WTC11 (cell line): ENCODE measurements around the gene LSM4. TPM values are rescaled to one million over a fixed set of nuclear protein-coding genes. Genes with fewer than 3 reads are reported as not detected.
A peak's percentile ranks its signal among the peaks of the same experiment; 100 is the strongest.

Experiments used
- ATAC-seq: fragments of 200-7000 bp; cut with Tn5 transposase; 2 replicates; pipeline ENCODE4 v1.10.0; 2021; ENCODE audit warnings: mild to moderate bottlenecking, moderate library complexity
- CTCF ChIA-PET: fragments of 300-600 bp; sonication (Branson Sonifier 250); formaldehyde crosslinking; loops from one replicate; lab custom pipeline; 2021; ENCODE audit warnings: antibody characterized with exemption; lab: Charles Lee
- POLR2A ChIA-PET: fragments of 350-600 bp; sonication (Branson Sonifier 250); formaldehyde crosslinking; loops from one replicate; lab custom pipeline; 2021; ENCODE audit warnings: antibody characterized with exemption; lab: Charles Lee
- DNase-seq: peaks from one replicate; pipeline ENCODE4 v3.0.0; 2021; ENCODE audit warnings: low spot score
- H3K27ac Mint-ChIP-seq: 2 replicates; pipeline ENCODE4 v1.8.0; 2021; ENCODE audit warnings: mixed read lengths
- H3K27me3 Mint-ChIP-seq: 2 replicates; pipeline ENCODE4 v1.8.0; 2021; ENCODE audit warnings: low read depth, mild to moderate bottlenecking, moderate library complexity, mixed read lengths
- H3K36me3 Mint-ChIP-seq: 2 replicates; pipeline ENCODE4 v1.8.0; 2021; ENCODE audit warnings: mixed read lengths
- H3K4me1 Mint-ChIP-seq: 2 replicates; pipeline ENCODE4 v1.8.0; 2022; ENCODE audit warnings: mixed read lengths
- H3K4me3 Mint-ChIP-seq: 2 replicates; pipeline ENCODE4 v1.8.0; 2021; ENCODE audit warnings: mild to moderate bottlenecking, moderate library complexity, mixed read lengths
- H3K9me3 Mint-ChIP-seq: 2 replicates; pipeline ENCODE4 v1.8.0; 2021; ENCODE audit warnings: mixed read lengths
- ATF1 ChIP-seq: sonication (generic); formaldehyde crosslinking; IDR thresholded peaks from 2 replicates; pipeline ENCODE4 v1.8.1; 2023; ENCODE audit warnings: mild to moderate bottlenecking, moderate library complexity, missing genetic modification reagents
- EMX1 ChIP-seq: fragments of 250-450 bp; sonication (Bioruptor Pico); IDR thresholded peaks from 2 replicates; pipeline ENCODE4 v1.8.0; 2021; ENCODE audit warnings: mild to moderate bottlenecking
- GABPB1 ChIP-seq: sonication (generic); formaldehyde crosslinking; IDR thresholded peaks from 2 replicates; pipeline ENCODE4 v1.8.1; 2023; ENCODE audit warnings: mild to moderate bottlenecking, missing genetic modification reagents
- GRHL2 ChIP-seq: fragments of 250-450 bp; sonication (Bioruptor Pico); IDR thresholded peaks from 2 replicates; pipeline ENCODE4 v1.8.0; 2022; ENCODE audit warnings: mild to moderate bottlenecking, moderate library complexity; ENCODE audit not compliant: insufficient replicate concordance, severe bottlenecking
- KAT7 ChIP-seq: sonication (generic); formaldehyde crosslinking; IDR thresholded peaks from 2 replicates; pipeline ENCODE4 v1.8.1; 2023; ENCODE audit warnings: missing genetic modification reagents, mild to moderate bottlenecking, borderline replicate concordance
- MYBL2 ChIP-seq: sonication (generic); formaldehyde crosslinking; IDR thresholded peaks from 2 replicates; pipeline ENCODE4 v1.8.1; 2023; ENCODE audit warnings: mild to moderate bottlenecking, moderate library complexity, missing genetic modification reagents
- NFYB ChIP-seq: sonication (generic); formaldehyde crosslinking; conservative IDR thresholded peaks from 2 replicates; pipeline ENCODE4 v1.8.0; 2022; ENCODE audit warnings: low read depth, missing genetic modification reagents
- RORB ChIP-seq: fragments of 250-450 bp; sonication (Bioruptor Pico); IDR thresholded peaks from 2 replicates; pipeline ENCODE4 v1.9.0; 2021; ENCODE audit warnings: mild to moderate bottlenecking
- ZBTB21 ChIP-seq: sonication (generic); formaldehyde crosslinking; IDR thresholded peaks from 2 replicates; pipeline ENCODE4 v1.8.1; 2023; ENCODE audit warnings: mild to moderate bottlenecking, missing genetic modification reagents, borderline replicate concordance
- ZNF219 ChIP-seq: sonication (generic); formaldehyde crosslinking; IDR thresholded peaks from 2 replicates; pipeline ENCODE4 v1.8.0; 2023; ENCODE audit warnings: missing genetic modification reagents, mild to moderate bottlenecking, borderline replicate concordance
- ZNF263 ChIP-seq: sonication (generic); formaldehyde crosslinking; IDR thresholded peaks from 2 replicates; pipeline ENCODE4 v1.8.1; 2022; ENCODE audit warnings: low read depth, mild to moderate bottlenecking, moderate library complexity, missing genetic modification reagents
- ZNF317 ChIP-seq: sonication (generic); formaldehyde crosslinking; IDR thresholded peaks from 2 replicates; pipeline ENCODE4 v1.8.1; 2023; ENCODE audit warnings: low read depth, mild to moderate bottlenecking, moderate library complexity, missing genetic modification reagents, borderline replicate concordance
- ZNF416 ChIP-seq: fragments of 250-450 bp; sonication (Bioruptor Pico); IDR thresholded peaks from 2 replicates; pipeline ENCODE4 v1.9.0; 2021; ENCODE audit warnings: mild to moderate bottlenecking, inconsistent platforms
- ZNF423 ChIP-seq: fragments of 250-450 bp; sonication (Bioruptor Pico); IDR thresholded peaks from 2 replicates; pipeline ENCODE4 v2.1.2; 2022; ENCODE audit warnings: mild to moderate bottlenecking, moderate library complexity
- ZNF671 ChIP-seq: fragments of 250-450 bp; sonication (Bioruptor Pico); IDR thresholded peaks from 2 replicates; pipeline ENCODE4 v1.8.0; 2021; ENCODE audit warnings: mild to moderate bottlenecking
- total RNA-seq: library from RNA; stranded (reverse); gene quantifications from 3 replicates; pipeline ENCODE4 v1.2.3, GENCODE V29; 2021
- TF ChIP-seq, protein P1 (sequence below): sonication (generic); formaldehyde crosslinking; conservative IDR thresholded peaks from 2 replicates; pipeline ENCODE4 v1.8.1; 2023; ENCODE audit warnings: mild to moderate bottlenecking, low read depth, missing genetic modification reagents, moderate library complexity
- TF ChIP-seq, protein P2 (sequence below): sonication (generic); formaldehyde crosslinking; IDR thresholded peaks from 2 replicates; pipeline ENCODE4 v1.8.1; 2022; ENCODE audit warnings: low read depth, missing genetic modification reagents, borderline replicate concordance
- TF ChIP-seq, protein P3 (sequence below): fragments of 250-450 bp; sonication (Bioruptor Pico); IDR thresholded peaks from 2 replicates; pipeline ENCODE4 v1.9.0; 2021; ENCODE audit warnings: mild to moderate bottlenecking, borderline replicate concordance
- TF ChIP-seq, protein P4 (sequence below): fragments of 200-600 bp; IDR thresholded peaks from 2 replicates; pipeline ENCODE4 v1.8.0; 2022; ENCODE audit warnings: antibody characterized with exemption
- TF ChIP-seq, protein P5 (sequence below): sonication (generic); formaldehyde crosslinking; IDR thresholded peaks from 2 replicates; pipeline ENCODE4 v1.8.1; 2022; ENCODE audit warnings: low read depth, mild to moderate bottlenecking, moderate library complexity, missing genetic modification reagents, borderline replicate concordance

The LSM4 gene
- total RNA-seq, 1 experiment from 2014 or later: 373 TPM

DNA sequence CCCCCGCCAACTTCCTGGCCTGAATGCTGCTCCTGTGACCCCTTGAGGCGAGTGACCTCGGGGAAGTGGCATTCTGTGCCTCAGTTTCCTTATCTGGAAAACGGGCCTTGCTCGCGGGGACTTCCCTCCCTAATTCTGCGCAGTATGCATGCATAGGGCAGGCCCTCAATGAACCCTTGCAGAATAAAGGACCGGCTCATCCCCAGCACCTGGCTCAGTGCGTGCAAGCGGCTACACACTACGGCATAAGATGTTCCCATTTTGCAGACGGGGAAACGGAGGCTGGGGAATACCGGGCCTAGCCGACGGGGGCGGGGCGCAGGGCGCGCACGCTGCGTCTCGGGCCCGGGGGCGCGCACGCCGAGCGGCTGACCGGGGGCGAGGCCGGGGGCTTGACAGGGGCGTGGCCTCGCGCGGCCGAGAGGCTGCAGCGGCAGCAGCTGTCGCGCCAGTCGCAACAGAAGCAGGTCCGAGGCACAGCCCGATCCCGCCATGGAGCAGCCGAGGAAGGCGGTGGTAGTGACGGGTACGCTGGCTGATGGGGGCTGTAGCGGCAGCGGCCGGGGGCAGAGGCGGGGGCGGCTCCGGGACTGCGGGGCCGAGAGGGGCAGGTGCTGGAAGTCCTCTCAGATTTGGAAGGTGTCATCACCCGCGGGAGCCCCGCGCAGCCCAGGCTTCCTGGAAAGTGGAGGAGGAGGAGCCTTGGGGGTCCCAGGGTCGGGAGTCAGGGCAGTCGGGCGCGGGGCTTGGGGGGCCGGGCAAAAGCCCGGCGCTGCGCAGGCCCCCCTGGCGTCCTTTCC is 17.5 kb upstream of the LSM4 start, which contains the start of gene PGPEP1 (continued):
- TF ChIP-seq KAT7 (CRISPR knock-in tag): peak; percentile 29; the same call in 1 of the 2 replicates
- no peak for TF ChIP-seq RORB (CRISPR knock-in tag)
- TF ChIP-seq ZBTB21 (CRISPR knock-in tag): no peak

DNA sequence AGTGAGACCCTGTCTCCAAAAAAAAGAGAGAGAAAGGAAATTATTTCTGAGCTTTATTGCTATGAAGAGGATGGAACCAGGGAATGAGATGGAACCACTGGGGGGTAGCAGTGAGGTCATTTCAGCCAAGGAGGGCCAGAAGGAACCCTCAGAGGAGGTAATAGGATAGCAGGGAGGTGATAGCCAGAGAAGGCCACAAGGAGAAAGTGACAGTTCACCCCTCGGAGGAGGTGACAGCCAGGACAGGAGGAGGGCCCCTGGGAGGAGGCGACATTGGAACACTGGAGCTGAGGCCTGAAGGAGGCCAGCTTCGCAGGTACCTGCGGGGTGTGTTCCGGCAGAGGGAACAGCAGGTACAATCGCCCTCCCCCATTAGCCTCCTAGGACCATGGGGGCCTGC is 16.8 kb upstream of the LSM4 start:
- ChIA-PET CTCF (interaction anchor here (0.7 to 4.3 kb wide), 27 partner anchors 10 to 250 kb away, joined by 3 to 76 read pairs (median 5); partner anchors contain the start of genes GDF15, IQCN, JUND and LSM4), POLR2A (interaction anchor here (0.6 to 1.5 kb wide), 4 partner anchors 11 to 59 kb away, joined by 3 to 10 read pairs (median 4); partner anchors contain the start of gene JUND)
- H3K27me3 Mint-ChIP-seq: no peaks in the 10 kb centered on the region
- H3K4me1 Mint-ChIP-seq: peaks cover 41% of the 10 kb centered on the region
- ATAC-seq (peak; percentile 47), DNase-seq (peak; percentile 35)
- peak overlapping the region; percentile 60 for H3K4me3 Mint-ChIP-seq
- H3K27ac Mint-ChIP-seq: 0 out of 2 replicates have a peak overlapping the region, but pooled peaks have one; percentile 34
- no peaks in the 10 kb centered on the region for H3K9me3 Mint-ChIP-seq
- TF ChIP-seq ZNF423 (CRISPR knock-in tag) (0 out of 2 replicates have a peak, but pooled peaks have one; percentile 6), MYBL2 (CRISPR knock-in tag) (no peak)
- H3K36me3 Mint-ChIP-seq: no peaks in the 10 kb centered on the region

DNA sequence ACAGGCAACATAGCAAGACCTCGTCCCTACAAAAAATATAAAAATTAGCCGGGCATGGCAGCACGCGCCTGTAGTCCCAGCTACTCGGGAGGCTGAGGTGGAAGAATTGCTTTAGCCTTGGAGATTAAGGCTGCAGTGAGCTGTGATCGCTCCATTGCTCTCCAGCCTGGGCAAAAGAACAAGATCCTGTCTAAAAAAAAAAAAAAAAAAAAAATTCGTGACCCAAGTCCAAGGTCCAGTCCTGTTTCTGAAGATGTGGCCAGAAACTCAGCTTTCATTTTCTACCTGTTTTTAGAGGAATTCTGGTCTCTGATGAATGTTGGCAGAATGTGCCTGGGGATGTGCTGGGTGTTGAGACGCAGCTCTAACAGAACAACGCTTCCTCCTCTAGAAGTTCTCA is 15.7 kb upstream of the LSM4 start:
- Mint-ChIP-seq H3K9me3 (no peaks in the 10 kb centered on the region), H3K27me3 (no peaks in the 10 kb centered on the region), H3K4me3 (no peak overlapping the region), H3K4me1 (peaks cover 30% of the 10 kb centered on the region), H3K36me3 (no peaks in the 10 kb centered on the region), H3K27ac (no peak overlapping the region)
- ChIA-PET CTCF (interaction anchor here (0.7 to 4.3 kb wide), 16 partner anchors 9 to 153 kb away, joined by 3 to 76 read pairs (median 7); partner anchors contain the start of genes GDF15, IQCN, JUND and LSM4), POLR2A (interaction anchor here (1.5 to 1.6 kb wide), 2 partner anchors 57 to 59 kb away, joined by 4 to 10 read pairs; partner anchors contain the start of gene JUND)
- ATAC-seq (no peak), DNase-seq (no peak)
- TF ChIP-seq GRHL2 (CRISPR knock-in tag) (no peak), RORB (CRISPR knock-in tag) (no peak), ZNF263 (no peak), EMX1 (CRISPR knock-in tag) (no peak), ZNF416 (CRISPR knock-in tag) (no peak), ZNF671 (CRISPR knock-in tag) (no peak), ZNF219 (CRISPR knock-in tag) (no peak), ZNF317 (CRISPR knock-in tag) (no peak), ATF1 (no peak), NFYB (no peak), GABPB1 (CRISPR knock-in tag) (no peak)
- TF ChIP-seq, protein P1, sequence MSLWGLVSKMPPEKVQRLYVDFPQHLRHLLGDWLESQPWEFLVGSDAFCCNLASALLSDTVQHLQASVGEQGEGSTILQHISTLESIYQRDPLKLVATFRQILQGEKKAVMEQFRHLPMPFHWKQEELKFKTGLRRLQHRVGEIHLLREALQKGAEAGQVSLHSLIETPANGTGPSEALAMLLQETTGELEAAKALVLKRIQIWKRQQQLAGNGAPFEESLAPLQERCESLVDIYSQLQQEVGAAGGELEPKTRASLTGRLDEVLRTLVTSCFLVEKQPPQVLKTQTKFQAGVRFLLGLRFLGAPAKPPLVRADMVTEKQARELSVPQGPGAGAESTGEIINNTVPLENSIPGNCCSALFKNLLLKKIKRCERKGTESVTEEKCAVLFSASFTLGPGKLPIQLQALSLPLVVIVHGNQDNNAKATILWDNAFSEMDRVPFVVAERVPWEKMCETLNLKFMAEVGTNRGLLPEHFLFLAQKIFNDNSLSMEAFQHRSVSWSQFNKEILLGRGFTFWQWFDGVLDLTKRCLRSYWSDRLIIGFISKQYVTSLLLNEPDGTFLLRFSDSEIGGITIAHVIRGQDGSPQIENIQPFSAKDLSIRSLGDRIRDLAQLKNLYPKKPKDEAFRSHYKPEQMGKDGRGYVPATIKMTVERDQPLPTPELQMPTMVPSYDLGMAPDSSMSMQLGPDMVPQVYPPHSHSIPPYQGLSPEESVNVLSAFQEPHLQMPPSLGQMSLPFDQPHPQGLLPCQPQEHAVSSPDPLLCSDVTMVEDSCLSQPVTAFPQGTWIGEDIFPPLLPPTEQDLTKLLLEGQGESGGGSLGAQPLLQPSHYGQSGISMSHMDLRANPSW (CRISPR knock-in tag): no peak
- TF ChIP-seq, protein P2, sequence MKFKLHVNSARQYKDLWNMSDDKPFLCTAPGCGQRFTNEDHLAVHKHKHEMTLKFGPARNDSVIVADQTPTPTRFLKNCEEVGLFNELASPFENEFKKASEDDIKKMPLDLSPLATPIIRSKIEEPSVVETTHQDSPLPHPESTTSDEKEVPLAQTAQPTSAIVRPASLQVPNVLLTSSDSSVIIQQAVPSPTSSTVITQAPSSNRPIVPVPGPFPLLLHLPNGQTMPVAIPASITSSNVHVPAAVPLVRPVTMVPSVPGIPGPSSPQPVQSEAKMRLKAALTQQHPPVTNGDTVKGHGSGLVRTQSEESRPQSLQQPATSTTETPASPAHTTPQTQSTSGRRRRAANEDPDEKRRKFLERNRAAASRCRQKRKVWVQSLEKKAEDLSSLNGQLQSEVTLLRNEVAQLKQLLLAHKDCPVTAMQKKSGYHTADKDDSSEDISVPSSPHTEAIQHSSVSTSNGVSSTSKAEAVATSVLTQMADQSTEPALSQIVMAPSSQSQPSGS (CRISPR knock-in tag): no peak
- TF ChIP-seq, protein P3, sequence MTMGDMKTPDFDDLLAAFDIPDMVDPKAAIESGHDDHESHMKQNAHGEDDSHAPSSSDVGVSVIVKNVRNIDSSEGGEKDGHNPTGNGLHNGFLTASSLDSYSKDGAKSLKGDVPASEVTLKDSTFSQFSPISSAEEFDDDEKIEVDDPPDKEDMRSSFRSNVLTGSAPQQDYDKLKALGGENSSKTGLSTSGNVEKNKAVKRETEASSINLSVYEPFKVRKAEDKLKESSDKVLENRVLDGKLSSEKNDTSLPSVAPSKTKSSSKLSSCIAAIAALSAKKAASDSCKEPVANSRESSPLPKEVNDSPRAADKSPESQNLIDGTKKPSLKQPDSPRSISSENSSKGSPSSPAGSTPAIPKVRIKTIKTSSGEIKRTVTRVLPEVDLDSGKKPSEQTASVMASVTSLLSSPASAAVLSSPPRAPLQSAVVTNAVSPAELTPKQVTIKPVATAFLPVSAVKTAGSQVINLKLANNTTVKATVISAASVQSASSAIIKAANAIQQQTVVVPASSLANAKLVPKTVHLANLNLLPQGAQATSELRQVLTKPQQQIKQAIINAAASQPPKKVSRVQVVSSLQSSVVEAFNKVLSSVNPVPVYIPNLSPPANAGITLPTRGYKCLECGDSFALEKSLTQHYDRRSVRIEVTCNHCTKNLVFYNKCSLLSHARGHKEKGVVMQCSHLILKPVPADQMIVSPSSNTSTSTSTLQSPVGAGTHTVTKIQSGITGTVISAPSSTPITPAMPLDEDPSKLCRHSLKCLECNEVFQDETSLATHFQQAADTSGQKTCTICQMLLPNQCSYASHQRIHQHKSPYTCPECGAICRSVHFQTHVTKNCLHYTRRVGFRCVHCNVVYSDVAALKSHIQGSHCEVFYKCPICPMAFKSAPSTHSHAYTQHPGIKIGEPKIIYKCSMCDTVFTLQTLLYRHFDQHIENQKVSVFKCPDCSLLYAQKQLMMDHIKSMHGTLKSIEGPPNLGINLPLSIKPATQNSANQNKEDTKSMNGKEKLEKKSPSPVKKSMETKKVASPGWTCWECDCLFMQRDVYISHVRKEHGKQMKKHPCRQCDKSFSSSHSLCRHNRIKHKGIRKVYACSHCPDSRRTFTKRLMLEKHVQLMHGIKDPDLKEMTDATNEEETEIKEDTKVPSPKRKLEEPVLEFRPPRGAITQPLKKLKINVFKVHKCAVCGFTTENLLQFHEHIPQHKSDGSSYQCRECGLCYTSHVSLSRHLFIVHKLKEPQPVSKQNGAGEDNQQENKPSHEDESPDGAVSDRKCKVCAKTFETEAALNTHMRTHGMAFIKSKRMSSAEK (CRISPR knock-in tag): no peak
- TF ChIP-seq, protein P4, sequence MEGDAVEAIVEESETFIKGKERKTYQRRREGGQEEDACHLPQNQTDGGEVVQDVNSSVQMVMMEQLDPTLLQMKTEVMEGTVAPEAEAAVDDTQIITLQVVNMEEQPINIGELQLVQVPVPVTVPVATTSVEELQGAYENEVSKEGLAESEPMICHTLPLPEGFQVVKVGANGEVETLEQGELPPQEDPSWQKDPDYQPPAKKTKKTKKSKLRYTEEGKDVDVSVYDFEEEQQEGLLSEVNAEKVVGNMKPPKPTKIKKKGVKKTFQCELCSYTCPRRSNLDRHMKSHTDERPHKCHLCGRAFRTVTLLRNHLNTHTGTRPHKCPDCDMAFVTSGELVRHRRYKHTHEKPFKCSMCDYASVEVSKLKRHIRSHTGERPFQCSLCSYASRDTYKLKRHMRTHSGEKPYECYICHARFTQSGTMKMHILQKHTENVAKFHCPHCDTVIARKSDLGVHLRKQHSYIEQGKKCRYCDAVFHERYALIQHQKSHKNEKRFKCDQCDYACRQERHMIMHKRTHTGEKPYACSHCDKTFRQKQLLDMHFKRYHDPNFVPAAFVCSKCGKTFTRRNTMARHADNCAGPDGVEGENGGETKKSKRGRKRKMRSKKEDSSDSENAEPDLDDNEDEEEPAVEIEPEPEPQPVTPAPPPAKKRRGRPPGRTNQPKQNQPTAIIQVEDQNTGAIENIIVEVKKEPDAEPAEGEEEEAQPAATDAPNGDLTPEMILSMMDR: no peak
- TF ChIP-seq, protein P5, sequence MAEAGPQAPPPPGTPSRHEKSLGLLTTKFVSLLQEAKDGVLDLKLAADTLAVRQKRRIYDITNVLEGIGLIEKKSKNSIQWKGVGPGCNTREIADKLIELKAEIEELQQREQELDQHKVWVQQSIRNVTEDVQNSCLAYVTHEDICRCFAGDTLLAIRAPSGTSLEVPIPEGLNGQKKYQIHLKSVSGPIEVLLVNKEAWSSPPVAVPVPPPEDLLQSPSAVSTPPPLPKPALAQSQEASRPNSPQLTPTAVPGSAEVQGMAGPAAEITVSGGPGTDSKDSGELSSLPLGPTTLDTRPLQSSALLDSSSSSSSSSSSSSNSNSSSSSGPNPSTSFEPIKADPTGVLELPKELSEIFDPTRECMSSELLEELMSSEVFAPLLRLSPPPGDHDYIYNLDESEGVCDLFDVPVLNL (CRISPR knock-in tag): no peak
